GM12891 (cell line): Measurements from ENCODE around the gene PSMB3.

Source experiments
- POLR2AphosphoS5 ChIP-seq: IDR thresholded peaks from 2 replicates; pipeline ENCODE4 v1.6.1; 2011; ENCODE audit warnings: low read depth, low read length, control low read depth
- TAF1 ChIP-seq: IDR thresholded peaks from 2 replicates; pipeline ENCODE4 v1.6.1; 2011; ENCODE audit warnings: low read depth, low read length, control low read depth

- TF ChIP-seq POLR2AphosphoS5 (no peak), TAF1 (no peak)
These were observed 33.8 kb downstream of the PSMB3 start for GRCh38 chr17:38786372-38786771.
